GM12872 (cell line): ENCODE results near the gene LCN9.

ENCODE experiments used
- CTCF ChIP-seq: IDR thresholded peaks from 3 replicates; pipeline ENCODE4 v1.5.1; 2011; ENCODE audit warnings: low read depth, mild to moderate bottlenecking, low read length, moderate library complexity; ENCODE audit not compliant: insufficient read depth

The LCN9 gene

GRCh38 chr9:135650408-135650807 is 12.7 kb upstream of the LCN9 start:
- TF ChIP-seq CTCF = no peak

- no peak for TF ChIP-seq CTCF
These were observed 7.8 kb upstream of the LCN9 start for GRCh38 chr9:135655317-135655716.

- no peak for TF ChIP-seq CTCF
These were observed 5.7 kb upstream of the LCN9 start for GRCh38 chr9:135657416-135657815.

GRCh38 chr9:135659252-135659651 is 3.9 kb upstream of the LCN9 start:
- TF ChIP-seq CTCF = no peak

- no peak for TF ChIP-seq CTCF
These were observed 2.7 kb upstream of the LCN9 start for GRCh38 chr9:135660407-135660806.

GRCh38 chr9:135661816-135662560 is 1.1 kb upstream of the LCN9 start:
- TF ChIP-seq CTCF = no peak

GRCh38 chr9:135663451-135663770 is 302 bp downstream of the LCN9 start:
- TF ChIP-seq CTCF = no peak
